Putamen (tissue), 1 donor: ENCODE results near the gene PHC1.
"Not testable (repeated sequence)": the region's sequence is repeated elsewhere in the genome, so short reads cannot be mapped to it uniquely, and the experiment has no call there.

ENCODE experiments used
- DNase-seq: peaks from one replicate; pipeline ENCODE4 v3.0.0-alpha.2; 2016; ENCODE audit warnings: low spot score

The PHC1 gene

GRCh38 chr12:8911606-8912268, 2.6 kb upstream of the PHC1 start:
- no peak for DNase-seq

GRCh38 chr12:8912914-8913313, 1.4 kb upstream of the PHC1 start:
- DNase-seq, result no peak

- no peak for DNase-seq
Observed at GRCh38 chr12:8913702-8914032, 642 bp upstream of the PHC1 start.

GRCh38 chr12:8914716-8915526, 612 bp downstream of the PHC1 start:
- peak; percentile 17 for DNase-seq

GRCh38 chr12:8916154-8916553, 1.8 kb downstream of the PHC1 start:
- no peak for DNase-seq

- DNase-seq, result no peak
Observed at GRCh38 chr12:8917031-8917430, 2.7 kb downstream of the PHC1 start.

GRCh38 chr12:8917751-8918150, 3.4 kb downstream of the PHC1 start:
- DNase-seq, result no peak

GRCh38 chr12:8919643-8920042, 5.3 kb downstream of the PHC1 start:
- not testable (repeated sequence) for DNase-seq

GRCh38 chr12:8922544-8922943, 8.2 kb downstream of the PHC1 start:
- no peak for DNase-seq

- DNase-seq, result not testable (repeated sequence)
Observed at GRCh38 chr12:8930655-8931323, 16.5 kb downstream of the PHC1 start.

GRCh38 chr12:8932464-8932863, 18.2 kb downstream of the PHC1 start:
- peak; percentile 8 for DNase-seq

GRCh38 chr12:8934080-8934479, 19.8 kb downstream of the PHC1 start:
- DNase-seq, result not testable (repeated sequence)

- DNase-seq, result no peak
Observed at GRCh38 chr12:8936735-8937134, 22.4 kb downstream of the PHC1 start.

- DNase-seq, result not testable (repeated sequence)
Observed at GRCh38 chr12:8937842-8938442, 23.6 kb downstream of the PHC1 start.

- DNase-seq, result no peak
Observed at GRCh38 chr12:8941691-8942478, 27.6 kb downstream of the PHC1 start.

- no peak for DNase-seq
Observed at GRCh38 chr12:8943565-8944186, 29.4 kb downstream of the PHC1 start.

- no peak for DNase-seq
Observed at GRCh38 chr12:8946733-8947132, 32.4 kb downstream of the PHC1 start.

GRCh38 chr12:8947737-8948136, 33.4 kb downstream of the PHC1 start:
- DNase-seq, result no peak

- peak; percentile 7 for DNase-seq
Observed at GRCh38 chr12:8948701-8949341, 34.5 kb downstream of the PHC1 start.

- DNase-seq, result peak; percentile 97
Observed at GRCh38 chr12:8949342-8950220, 35.3 kb downstream of the PHC1 start, which contains the start of gene M6PR. Gene M6PR (minus strand): TSS chr12:8949645. CDS start chr12:8946404, 3,241 bp downstream.
